HG03064 (cell line): ENCODE results near the gene UMPS.

Experiments
- ATAC-seq: cut with Tn5 transposase; IDR thresholded peaks from one replicate; pipeline ENCODE4 v1.9.1; 2021; ENCODE audit warnings: low read depth; ENCODE audit not compliant: unreplicated experiment

The UMPS gene

DNA sequence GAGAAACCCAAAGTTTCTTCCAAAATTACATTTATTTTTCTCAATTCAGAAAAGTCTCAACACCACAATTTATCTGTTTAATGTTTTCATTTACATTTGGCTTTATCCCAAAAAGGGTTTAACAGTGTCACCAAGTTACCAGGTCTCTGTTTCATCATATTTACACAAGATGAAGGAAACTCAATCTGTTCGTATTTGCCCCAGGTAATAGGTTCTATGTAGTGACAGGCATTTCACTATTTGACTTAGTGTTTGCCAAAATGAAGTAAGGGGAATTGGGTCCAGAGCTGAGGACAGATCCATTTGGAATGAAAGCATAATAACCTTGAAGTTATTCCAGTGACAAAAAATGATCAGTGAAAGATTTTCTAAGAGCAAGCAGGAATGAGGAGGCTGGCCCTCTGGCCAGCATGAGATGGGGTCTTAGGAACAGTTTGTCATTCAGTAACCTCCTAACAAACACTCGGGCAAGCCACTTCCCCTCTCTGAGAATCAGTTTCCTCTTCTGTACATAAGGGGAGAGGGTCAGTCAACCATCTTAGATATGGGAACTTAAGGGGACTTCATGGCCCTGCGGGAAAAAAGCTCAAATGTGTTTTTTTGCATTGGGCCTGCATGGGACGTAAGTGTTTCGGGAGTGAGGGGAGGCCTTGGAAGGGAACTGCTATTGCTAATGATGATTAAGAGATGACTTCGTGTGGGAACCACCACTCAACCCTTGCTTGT, 31.8 kb downstream of the UMPS start:
- ATAC-seq, result no peak

DNA sequence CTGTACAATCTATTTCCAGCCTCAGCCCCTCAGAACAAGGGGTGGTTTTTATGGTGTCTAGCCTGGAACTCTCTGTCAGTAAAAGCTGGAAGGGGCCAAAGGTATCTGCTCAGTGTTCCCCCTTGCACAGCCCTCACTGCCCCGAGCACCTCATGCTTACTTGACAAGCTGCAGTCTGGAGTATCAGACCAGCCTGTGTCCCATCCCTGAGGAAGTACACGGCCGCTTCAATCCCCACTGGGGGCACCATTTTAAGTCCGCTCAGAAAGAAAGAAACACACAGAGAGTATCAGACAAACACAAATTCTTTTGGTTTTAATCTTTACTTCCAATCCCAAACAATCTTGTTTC, 32.4 kb downstream of the UMPS start:
- ATAC-seq, result no peak

DNA sequence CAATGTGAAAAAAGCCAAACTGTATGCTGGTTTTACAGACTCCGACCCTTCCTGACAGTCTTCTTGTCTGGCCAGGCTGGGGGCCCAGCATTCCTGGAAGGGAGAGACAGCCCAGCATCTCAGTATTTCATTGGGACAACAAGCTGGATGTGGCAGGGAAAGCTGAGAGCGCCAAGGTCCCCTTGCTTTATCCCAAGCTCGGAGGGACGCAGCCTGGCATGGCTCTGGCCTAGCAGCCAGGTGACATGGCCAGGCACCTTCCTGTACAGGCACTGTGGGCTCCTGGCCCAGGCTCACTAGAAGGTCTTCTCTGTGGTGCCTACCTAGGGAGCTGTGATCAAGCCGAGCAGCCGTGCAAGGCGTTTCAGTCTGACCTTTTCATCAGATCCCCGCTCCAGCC, 33.0 kb downstream of the UMPS start:
- ATAC-seq, result no peak

DNA sequence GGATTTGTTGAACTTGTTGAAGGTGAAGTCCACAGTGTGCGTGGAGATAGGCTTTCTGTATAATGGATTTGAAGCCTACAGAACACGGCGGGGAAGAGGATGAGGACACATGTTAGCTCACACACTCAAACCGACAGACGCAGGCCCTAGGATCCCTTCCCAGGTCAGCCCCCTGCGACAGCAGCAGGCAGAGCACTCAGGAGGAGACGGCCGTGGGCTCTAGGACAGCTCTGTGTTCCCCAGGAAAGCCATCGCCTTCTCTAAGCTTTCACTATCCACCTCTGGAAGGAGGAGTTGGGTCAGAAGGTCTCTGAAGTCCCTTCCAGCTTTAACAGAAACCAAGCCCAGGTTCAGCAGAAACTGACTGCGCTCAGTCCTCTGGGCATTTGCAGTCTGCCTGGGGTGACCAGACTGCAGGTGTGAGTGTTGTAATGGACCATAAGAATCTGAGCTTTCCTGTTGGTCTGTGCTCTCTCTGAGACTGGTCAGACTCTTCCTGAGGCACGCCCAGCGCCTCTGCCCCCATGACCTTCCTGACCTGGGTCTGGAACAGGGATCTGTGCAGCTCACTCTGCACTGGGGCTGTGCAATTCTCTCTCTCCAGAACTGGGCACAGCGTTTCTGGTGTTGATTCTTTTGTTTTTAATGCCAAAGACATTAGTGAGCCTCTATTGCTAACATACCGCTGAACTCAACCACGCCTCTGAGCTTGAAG, 33.5 kb downstream of the UMPS start:
- no peak for ATAC-seq

DNA sequence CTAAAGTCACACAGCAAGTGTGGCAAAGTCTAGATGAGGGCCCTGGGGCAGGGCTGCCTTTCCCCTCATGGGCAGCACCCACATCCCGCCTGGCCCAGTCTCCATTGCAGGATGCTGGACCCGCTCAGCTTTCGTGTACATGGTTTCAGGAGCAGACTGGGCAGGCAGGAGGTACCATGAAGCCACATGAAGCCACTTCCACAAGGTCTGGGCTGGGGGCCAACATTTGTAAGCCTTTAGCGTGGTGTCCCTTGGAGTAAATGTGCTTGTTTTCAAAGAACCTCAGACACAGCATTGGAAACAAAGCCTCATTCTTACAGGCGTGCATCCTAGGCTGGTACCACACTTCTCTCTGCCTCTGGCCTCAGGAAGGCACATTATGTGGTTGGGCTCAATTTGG, 34.5 kb downstream of the UMPS start:
- no peak for ATAC-seq

DNA sequence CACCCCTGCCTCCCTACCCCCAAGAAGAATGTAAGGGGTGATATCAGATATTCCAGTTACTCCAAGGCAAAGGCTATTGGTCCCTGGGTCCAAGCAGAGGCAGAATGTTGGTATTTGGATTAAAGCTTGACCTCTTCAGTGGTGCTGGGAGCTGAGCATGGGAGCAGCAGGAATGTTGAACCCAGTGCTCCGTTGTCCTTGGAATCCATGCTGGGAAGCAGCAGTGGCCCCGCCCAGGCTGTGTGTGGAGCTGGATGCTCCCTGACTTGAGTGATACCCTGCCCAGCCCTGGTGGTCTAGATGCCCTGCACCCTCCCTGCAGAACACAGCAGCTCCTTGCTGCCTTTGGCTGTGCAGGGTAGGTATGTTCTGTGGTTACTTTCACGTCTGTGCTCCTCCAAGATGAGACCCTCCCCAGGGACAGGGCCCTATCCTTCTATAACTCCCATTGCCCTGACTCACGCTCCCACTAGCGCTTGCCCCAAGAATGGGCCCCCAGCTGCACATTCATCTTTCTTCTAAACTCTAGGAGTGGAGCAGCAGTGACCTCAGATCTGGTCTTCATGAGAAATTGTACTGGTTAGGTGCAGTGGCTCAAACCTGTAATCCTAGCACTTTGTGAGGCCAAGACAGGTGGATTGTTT, 35.1 kb downstream of the UMPS start:
- no peak for ATAC-seq

DNA sequence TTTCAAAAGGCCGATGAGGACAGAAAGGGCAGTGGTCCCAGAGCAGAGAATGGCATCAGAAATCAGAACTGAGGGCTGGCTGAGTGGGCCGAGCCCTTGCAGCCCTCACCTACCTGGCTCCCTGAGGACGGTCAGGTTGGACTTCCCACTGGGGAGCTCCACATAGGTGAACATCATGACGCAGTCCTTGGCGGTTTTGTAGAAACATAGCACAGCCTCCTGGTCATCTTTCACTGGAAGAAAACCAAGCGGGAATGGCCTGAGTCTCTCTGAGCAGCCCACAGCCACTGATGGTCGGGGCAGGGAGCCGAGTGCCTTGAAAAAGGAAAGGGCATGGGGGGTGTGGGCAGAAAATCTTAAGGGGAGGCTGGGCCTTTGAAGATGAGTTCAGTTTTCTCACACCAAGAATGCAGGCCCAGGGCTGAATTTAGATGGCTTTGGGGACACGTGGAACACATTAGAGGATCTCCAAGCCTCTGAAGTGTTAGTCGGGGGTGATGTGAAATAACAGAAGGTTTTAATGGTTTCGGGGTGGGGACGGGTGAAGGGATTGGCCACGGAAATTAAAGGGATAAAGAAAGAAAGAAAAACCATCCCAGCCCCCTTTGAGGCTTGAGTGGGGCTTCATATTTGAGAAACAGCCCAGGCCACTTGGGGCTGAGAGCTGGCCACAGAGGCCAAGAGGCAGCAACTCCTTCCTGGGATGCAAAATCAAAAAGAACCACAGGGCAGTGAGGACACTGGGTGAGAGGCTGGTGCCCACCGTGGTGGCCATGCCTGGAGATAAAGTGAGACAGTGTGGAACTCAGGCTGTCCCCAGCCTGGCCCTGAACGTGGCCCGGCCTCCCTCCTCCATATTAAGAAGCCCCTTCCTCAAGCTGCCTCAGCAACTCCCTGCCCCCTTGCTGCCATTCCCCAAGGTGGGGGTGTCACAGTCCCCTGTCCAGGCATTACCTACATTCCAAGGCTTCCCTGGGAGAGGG, 36.2 kb downstream of the UMPS start:
- no peak for ATAC-seq

DNA sequence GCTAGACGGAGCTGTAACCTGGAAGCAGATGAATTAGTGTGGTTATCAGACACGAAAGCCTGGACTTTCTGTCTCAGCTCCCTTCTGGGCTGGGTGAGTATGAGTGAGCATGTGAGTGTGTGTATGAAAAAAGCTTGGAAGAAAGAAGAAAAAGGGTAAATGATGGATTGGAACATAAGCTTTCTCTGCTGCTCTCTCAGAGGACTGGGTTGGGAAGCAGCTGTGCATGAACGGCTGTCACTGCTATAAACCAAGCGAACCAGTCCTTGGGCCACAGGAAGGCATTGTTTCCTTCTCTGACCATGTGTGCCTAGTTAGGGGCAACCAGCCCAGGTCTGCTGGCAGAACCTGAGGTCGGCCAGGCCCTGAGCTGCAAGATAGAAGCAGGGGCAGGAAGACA, 37.0 kb downstream of the UMPS start:
- ATAC-seq, result no peak

DNA sequence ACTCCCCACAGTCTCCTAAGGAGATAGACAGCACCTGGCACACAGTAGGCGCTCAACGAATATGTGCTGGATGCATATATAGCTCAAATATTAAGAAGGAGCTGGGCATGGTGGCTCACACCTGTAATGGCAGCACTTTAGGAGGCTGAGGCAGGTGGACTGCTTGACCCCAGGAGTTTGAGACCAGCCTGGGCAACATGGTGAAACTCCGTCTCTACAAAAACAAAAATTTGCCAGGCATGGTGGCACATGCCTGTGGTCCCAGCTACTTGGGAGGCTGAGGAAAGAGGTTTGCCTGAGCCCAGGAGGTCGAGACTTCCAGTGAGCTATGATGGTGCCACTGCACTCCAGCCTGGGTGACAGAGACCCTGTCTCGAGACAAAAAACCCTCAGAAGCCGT, 37.4 kb downstream of the UMPS start:
- no peak for ATAC-seq

DNA sequence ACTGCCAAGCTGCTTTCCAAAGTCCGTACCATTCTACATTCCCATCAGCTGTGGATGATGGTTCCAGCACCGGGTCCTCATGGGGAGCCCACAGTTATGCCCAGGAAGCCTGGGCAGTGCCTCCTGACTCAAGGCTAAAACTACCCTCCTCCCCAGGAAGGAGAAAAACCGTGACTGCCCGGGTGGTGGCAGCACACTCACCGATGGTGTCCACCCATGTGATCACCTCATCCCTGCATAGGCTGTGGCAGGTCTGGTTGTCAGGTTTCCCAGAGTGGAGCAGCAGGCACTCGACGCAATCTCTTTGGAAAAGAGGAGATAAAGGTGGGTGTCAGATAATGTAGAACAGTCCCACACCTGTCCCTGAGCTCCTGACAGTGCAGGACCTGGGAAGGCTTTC, 38.6 kb downstream of the UMPS start:
- ATAC-seq, result no peak

DNA sequence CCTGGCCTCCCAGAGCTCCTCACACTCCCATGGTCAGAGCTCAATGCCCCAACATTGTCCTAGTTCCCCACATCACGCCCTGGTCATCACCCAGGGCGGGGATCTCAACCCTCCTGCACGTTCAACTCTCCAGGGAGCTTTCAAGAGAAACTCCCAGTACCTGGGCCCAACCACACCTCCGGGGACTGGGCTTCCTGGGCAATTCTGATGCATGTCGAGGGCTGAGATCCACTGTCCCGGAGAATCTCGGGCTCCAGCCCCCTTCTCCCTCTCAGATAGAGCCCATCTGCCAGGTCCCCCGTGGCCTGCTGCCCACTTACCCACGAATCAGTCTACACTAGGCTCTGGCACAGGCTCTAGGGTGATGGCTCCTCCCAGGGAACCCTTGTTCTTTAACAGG, 39.2 kb downstream of the UMPS start:
- ATAC-seq, result no peak

DNA sequence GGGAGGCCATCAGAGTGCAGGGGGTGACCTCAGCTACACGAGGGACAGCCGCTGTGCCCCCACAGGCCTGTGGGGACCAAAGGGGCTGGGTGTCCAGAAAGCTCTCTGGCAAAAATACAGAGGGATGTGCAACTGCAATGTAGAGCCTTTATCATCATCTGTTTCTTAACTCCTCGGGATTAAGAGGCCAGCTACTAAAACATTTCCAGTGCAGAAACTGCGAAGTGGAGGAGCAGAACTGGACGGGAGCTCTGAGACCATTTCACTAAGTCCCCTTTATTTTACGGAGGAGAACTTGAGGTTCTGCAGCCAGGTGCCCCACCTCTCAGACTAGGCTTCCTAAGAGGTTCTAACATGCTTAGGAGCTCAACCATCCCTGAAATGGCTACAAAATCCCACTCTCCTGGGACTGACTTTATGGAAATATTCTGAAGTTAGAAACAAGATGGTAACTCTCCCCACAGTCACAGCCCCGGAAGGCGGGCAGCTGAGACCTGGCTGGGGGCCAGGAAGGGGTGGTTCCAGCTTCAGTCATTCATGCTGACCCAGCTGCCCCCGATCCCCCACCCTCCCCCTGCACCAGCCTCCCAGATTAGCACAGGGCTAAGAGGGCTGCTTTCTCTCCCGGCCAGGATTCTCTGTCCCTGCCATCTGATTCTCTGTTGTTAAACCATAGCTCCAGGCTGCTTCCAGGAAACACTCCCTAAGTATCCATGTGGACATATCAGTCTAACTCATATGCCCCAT, 40.3 kb downstream of the UMPS start:
- no peak for ATAC-seq

DNA sequence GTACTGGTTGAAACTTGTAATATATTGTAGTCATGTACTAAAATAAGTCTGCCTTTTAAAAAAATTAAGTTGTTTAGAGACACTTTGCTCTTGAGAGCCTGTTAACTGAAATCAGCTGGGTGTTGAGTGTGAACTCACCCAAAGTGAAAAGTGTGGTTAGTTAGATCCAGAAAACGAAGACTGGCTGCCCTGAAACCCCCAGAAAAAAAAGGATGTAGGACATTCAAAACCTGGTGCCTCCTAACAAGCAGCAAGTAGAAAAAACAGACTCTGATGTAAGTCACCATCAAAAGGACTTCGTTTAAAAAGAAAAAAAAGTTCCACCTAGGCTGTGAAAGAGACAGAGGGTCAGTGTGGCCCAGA, 40.8 kb downstream of the UMPS start:
- no peak for ATAC-seq

DNA sequence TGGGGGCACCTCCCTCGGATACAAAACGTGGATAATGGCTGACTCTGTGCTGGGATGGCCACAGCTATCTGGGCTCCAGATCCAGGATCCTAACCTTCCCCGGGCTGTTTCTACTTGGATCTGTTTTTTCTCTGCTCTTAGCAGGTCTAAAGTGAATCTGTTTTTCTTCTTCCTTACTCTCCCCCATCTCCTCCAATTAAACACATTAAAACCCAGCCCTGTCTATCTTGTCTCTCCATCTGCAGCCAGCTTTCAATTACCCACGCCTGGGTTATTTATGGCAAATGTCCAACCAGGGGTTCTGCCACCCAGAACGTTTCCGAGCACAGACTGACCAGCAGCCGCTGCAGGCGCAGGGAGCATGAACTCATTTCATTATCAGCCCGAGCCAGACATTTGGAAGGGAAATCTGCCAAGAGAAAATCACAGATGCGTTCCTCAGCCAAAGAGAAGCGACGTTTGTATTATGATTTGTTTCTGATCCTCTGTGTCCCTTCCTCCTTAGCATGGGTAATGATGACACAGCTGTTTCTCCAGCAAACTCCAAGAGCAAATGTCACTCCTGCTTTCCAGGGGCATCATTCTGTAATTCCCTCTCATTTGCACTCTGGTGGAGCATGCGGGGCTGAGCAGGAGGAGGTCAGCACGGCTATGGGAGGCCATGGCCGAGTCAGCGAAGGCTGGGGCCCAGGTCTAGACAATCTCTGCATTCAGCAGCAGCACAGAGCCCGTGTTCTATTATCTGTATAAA, 42.0 kb downstream of the UMPS start:
- no peak for ATAC-seq

DNA sequence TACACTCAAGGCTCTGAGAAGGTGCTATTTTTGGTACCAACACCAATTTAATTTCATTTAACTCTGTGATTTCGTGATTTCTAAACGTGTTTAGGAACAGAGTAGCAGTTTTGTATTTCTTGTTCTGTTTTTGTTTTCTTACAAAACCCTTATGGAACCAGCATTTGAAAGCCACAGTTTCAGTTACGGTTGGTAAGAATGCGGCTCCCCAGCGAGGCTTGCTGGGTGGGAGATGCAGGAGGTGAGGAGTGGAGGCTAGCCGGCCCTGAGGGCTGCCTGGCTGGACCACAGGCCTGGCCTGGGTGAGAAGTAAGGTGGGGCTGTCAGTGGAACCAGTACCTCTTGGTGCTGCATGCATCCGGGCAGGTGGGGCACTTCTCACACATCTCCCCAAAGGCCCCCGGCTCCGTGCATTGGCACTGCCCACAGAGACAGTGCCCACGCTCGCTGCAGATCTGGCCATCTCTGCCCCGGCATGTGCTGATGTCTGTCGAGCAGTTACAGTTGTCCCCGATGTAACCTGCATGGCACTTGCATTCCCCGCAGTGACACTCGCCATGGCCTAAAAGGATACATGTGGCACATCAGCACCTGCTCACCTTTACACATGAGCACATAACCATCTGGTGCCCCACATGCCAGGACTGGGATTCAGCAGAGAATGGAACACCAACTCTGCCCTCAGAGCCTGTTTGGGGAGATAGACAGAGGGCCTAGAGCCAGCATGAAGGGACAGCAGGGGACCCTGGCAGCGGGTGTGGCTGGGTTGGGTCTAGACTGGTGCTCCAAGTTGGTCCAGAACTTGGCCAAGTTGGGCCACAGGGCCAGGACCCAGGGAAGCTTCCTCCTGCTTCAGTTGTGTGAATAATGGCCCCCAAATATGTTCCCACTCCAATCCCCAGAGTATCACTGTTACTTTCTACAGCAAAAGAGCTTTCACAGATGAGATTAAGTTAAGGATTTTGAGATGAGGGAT, 43.4 kb downstream of the UMPS start:
- ATAC-seq, result no peak

DNA sequence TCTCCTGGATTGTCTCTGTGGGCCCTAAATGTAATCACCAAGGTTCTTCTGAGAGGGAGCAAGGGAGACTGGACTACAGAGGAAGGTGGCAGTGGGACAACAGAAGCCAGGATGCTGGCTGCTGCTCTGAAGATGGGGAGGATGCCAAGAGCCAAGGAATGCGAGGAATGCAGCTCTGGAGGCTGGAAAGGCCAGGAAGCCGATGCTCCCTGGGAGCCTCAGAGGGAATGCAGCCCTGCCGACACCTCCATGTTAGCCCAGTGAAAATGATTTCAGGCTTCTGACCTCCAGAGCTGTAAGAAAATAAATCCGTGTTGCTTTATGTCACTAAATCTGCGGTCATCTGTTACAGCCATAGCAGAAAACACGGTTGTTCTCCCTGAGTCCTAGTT, 44.1 kb downstream of the UMPS start:
- ATAC-seq, result no peak

DNA sequence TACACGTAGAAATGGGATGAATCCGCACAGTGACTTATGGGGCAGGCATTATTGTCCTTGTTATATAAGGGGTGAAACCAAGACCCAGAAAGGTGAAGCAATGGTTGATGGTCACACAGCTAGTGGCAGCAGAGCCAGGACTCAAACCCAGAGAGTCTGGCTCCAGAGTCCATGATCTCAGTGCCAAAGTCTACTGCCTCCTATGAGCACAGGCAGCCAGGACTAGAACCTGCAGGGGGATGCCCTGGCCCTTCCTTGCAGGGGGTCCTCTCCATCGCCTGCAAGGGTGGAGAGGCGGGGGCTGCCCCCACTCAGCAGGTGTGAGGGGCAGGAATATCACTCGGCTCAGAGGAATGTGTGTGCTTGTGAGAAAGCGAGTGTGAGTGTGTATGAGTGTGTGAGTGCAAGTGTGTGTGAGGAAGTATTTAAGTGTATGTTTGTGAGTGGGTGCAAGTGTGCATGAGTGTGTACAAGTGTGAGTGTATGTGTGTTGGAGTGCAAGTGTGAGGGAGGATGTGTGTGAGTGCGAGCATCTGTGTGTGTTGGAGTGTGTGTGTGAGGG, 44.7 kb downstream of the UMPS start:
- no peak for ATAC-seq

DNA sequence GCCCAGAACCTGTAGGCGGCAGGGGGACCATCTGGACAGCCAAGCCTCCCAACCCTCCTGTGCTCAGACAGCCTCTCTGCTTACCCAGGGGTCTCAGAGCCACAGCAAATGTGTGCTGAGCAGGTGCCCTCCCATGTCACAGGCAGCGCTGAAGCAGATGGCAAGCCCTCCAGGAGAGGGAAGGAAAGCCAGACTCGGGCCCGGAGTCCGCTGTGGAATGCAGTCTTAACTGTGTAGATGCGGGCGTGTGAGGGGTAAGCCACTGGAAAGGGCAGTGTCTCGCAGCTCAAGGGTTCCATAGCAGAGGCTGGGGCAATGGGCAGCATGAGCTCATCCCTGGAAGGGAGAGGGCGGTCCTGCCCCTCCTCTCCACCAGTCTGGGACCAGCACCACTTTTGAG, 45.6 kb downstream of the UMPS start:
- no peak for ATAC-seq
